ENCODE measurements around the gene AGER. TPM values are rescaled to one million over a fixed set of nuclear protein-coding genes. Genes with fewer than 3 reads are reported as not detected.
A peak's percentile ranks its signal among the peaks of the same experiment; 100 is the strongest.

The AGER gene
- total and polyA plus RNA-seq, 2 of the 4 experiments (the other 2 are of a cell fraction) = 0.18 to 4.2 TPM

- Histone ChIP-seq H3K4ac (ENCODE audit: low read depth, low read length) (peak overlapping the region; percentile 96), H4K20me1 (ENCODE audit: insufficient read depth, low read length) (no peaks in the 10 kb centered on the region), H3K4me2 (ENCODE audit: low read depth, low read length) (peak overlapping the region; percentile 86), H3K56ac (ENCODE audit: extremely low read depth, insufficient read depth, low read length) (peak overlapping the region; percentile 39; the same call in 1 of the 2 replicates), H3K9ac (ENCODE audit: low read depth, low read length) (peak overlapping the region; percentile 91), H2BK15ac (ENCODE audit: low read depth, low read length) (peak overlapping the region; percentile 50; the same call in 1 of the 3 replicates), H3K27ac (ENCODE audit: insufficient read depth, low read length) (peak overlapping the region; percentile 94), H2AFZ (replicated peaks; ENCODE audit: low read length, poor library complexity) (peak overlapping the region; percentile 98), H3K14ac (replicated peaks; ENCODE audit: low read depth, low read length) (peak overlapping the region; percentile 95), H3K4me1 (ENCODE audit: control insufficient read depth, insufficient read depth, low read length) (peaks cover 10% of the 10 kb centered on the region), H4K8ac (ENCODE audit: low read depth in 2 of 2, low read length in 2 of 2) (peak overlapping the region; percentile 98 to 99), H2BK5ac (ENCODE audit: low read depth, low read length, poor library complexity, severe bottlenecking) (peak overlapping the region; percentile 91), H2AK5ac (ENCODE audit: low read depth, low read length) (peak overlapping the region; percentile 96), H3K36me3 (ENCODE audit: control insufficient read depth, insufficient read depth, low read length) (no peaks in the 10 kb centered on the region), H3K18ac (ENCODE audit: low read depth, low read length) (peak overlapping the region; percentile 51; the same call in 1 of the 2 replicates), H4K5ac (ENCODE audit: low read depth, low read length) (peak overlapping the region; percentile 77), H2BK120ac (ENCODE audit: low read depth, low read length) (peak overlapping the region; percentile 61), H3K9me1 (ENCODE audit: insufficient read depth, low read length) (peaks cover 24% of the 10 kb centered on the region), H3K9me3 (ENCODE audit: control insufficient read depth, insufficient read depth, low read length) (no peaks in the 10 kb centered on the region), H2BK20ac (ENCODE audit: low read depth, low read length) (peak overlapping the region; percentile 40; the same call in 1 of the 2 replicates), H2AK9ac (replicated peaks; ENCODE audit: low read depth, low read length, poor library complexity) (peak overlapping the region; percentile 85), H3K4me3 (ENCODE audit: insufficient read depth, low read depth, low read length) (peak overlapping the region; percentile 67), H4K91ac (ENCODE audit: insufficient read depth, low read depth, low read length) (peak overlapping the region; percentile 94), H3K79me1 (ENCODE audit: low read depth in 1 of 2, low read length in 2 of 2) (peaks cover 10 to 29% of the 10 kb centered on the region in 2 experiments), H3K27me3 (ENCODE audit: control insufficient read depth, insufficient read depth, low read length) (peaks cover 7% of the 10 kb centered on the region; the same call in 1 of the 2 replicates), H3K23ac (ENCODE audit: low read depth, low read length) (peak overlapping the region; percentile 63)
- WGBS, 2 experiments (ENCODE audit: extremely low coverage in 2 of 2, insufficient read length in 1 of 2) = 33% methylated on average over 12 of the region's 28 CpGs; no CpG with 5 or more reads in 1 of the 2 experiments
- in situ Hi-C loops (cut with MboI; ENCODE audit: low sequenced_read_pairs) = loop anchor here (25.0 kb wide), 1 partner anchor 765 kb away; the partner anchor contains the start of genes BRD2 and HLA-DMA
- CTCF ChIA-PET = no interaction called here
- ATAC-seq (ENCODE audit: low read depth) = no peak
- peak; percentile 12 for DNase-seq
- no TSS peak for BruUV-seq (replicated peaks)
- intact Hi-C loops (cut with micrococcal nuclease) = loop anchor here (2.0 kb wide), 1 partner anchor 48 kb away; no protein-coding TSS in a partner anchor
- POLR2A ChIA-PET (ENCODE audit: unreplicated experiment) = no interaction called here
- dilution Hi-C loops (cut with HindIII; ENCODE audit: low sequenced_read_pairs, unreplicated experiment) = no loop called here
- TF ChIP-seq MAFK (IDR thresholded peaks at IDR 0.05; ENCODE audit: low read depth, low read length) (no peak), MAZ (IDR thresholded peaks at IDR 0.05; ENCODE audit: borderline replicate concordance, low read depth, low read length) (no peak), CHD1 (IDR thresholded peaks at IDR 0.05; ENCODE audit: low read depth, low read length) (no peak), POLR2A (IDR thresholded peaks at IDR 0.05; ENCODE audit: low read depth, low read length) (no peak), FOS (IDR thresholded peaks at IDR 0.05; ENCODE audit: low read depth, low read length) (no peak), SMC3 (IDR thresholded peaks at IDR 0.05; ENCODE audit: low read depth, low read length) (no peak), BHLHE40 (IDR thresholded peaks at IDR 0.05; ENCODE audit: low read depth, low read length) (no peak), RFX5 (IDR thresholded peaks at IDR 0.05; ENCODE audit: low read depth, low read length) (no peak), CEBPB (IDR thresholded peaks at IDR 0.05; ENCODE audit: low read depth, low read length) (no peak), CTCF (conservative IDR thresholded peaks at IDR 0.05; ENCODE audit: low read depth, low read length) (no peak), NFE2L2 (IDR thresholded peaks at IDR 0.05; ENCODE audit: low read depth, low read length) (no peak), RCOR1 (IDR thresholded peaks at IDR 0.05; ENCODE audit: insufficient replicate concordance, low read length) (no peak), USF2 (IDR thresholded peaks at IDR 0.05; ENCODE audit: low read depth, low read length) (no peak)
Observed at GRCh38 chr6:32196682-32197616, 12.9 kb upstream of the AGER start.

Measured in IMR-90 (cell line).